ENCODE results near the gene SRP9. TPM values are rescaled to one million over a fixed set of nuclear protein-coding genes. Genes with fewer than 3 reads are reported as not detected.

Gene SRP9
- total and polyA plus RNA-seq, 2 experiments from 2014 or later = 640 to 728 TPM

- no peak for TF ChIP-seq ZNF462 (CRISPR knock-in tag; IDR thresholded peaks at IDR 0.05)
- TF ChIP-seq STAT1 (IDR thresholded peaks at IDR 0.05; ENCODE audit: unreplicated experiment) = no peak
- no peak for TF ChIP-seq EZH2 (IDR thresholded peaks at IDR 0.05; ENCODE audit: low read depth, unreplicated experiment)
- no peak for TF ChIP-seq ZNF331 (CRISPR knock-in tag; IDR thresholded peaks at IDR 0.05; ENCODE audit: low read depth)
- TF ChIP-seq EZH2phosphoT487 (IDR thresholded peaks at IDR 0.05; ENCODE audit: unreplicated experiment) = no peak
- no peak for TF ChIP-seq CTCF (conservative IDR thresholded peaks at IDR 0.05; ENCODE audit: low read depth in 2 of 2)
- TF ChIP-seq, protein P1, sequence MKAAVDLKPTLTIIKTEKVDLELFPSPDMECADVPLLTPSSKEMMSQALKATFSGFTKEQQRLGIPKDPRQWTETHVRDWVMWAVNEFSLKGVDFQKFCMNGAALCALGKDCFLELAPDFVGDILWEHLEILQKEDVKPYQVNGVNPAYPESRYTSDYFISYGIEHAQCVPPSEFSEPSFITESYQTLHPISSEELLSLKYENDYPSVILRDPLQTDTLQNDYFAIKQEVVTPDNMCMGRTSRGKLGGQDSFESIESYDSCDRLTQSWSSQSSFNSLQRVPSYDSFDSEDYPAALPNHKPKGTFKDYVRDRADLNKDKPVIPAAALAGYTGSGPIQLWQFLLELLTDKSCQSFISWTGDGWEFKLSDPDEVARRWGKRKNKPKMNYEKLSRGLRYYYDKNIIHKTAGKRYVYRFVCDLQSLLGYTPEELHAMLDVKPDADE (IDR thresholded peaks at IDR 0.05) = no peak
- no peak for TF ChIP-seq ZNF114 (CRISPR knock-in tag; IDR thresholded peaks at IDR 0.05)
- TF ChIP-seq NANOG (IDR thresholded peaks at IDR 0.05; ENCODE audit: borderline replicate concordance) = no peak
- no peak for TF ChIP-seq JUNB (IDR thresholded peaks at IDR 0.05; ENCODE audit: unreplicated experiment)
- TF ChIP-seq, protein P2, sequence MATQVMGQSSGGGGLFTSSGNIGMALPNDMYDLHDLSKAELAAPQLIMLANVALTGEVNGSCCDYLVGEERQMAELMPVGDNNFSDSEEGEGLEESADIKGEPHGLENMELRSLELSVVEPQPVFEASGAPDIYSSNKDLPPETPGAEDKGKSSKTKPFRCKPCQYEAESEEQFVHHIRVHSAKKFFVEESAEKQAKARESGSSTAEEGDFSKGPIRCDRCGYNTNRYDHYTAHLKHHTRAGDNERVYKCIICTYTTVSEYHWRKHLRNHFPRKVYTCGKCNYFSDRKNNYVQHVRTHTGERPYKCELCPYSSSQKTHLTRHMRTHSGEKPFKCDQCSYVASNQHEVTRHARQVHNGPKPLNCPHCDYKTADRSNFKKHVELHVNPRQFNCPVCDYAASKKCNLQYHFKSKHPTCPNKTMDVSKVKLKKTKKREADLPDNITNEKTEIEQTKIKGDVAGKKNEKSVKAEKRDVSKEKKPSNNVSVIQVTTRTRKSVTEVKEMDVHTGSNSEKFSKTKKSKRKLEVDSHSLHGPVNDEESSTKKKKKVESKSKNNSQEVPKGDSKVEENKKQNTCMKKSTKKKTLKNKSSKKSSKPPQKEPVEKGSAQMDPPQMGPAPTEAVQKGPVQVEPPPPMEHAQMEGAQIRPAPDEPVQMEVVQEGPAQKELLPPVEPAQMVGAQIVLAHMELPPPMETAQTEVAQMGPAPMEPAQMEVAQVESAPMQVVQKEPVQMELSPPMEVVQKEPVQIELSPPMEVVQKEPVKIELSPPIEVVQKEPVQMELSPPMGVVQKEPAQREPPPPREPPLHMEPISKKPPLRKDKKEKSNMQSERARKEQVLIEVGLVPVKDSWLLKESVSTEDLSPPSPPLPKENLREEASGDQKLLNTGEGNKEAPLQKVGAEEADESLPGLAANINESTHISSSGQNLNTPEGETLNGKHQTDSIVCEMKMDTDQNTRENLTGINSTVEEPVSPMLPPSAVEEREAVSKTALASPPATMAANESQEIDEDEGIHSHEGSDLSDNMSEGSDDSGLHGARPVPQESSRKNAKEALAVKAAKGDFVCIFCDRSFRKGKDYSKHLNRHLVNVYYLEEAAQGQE (IDR thresholded peaks at IDR 0.05; ENCODE audit: unreplicated experiment) = no peak
- TF ChIP-seq POLR2AphosphoS5 (IDR thresholded peaks at IDR 0.05; ENCODE audit: low read depth) = no peak
- no peak for TF ChIP-seq CREB1 (CRISPR knock-in tag; IDR thresholded peaks at IDR 0.05; ENCODE audit: low read depth)
- no peak overlapping the region for H3K4me3 ChIP-seq
- H3F3A ChIP-seq (replicated peaks; ENCODE audit: low read depth) = no peaks in the 10 kb centered on the region
- no peaks in the 10 kb centered on the region for H3K9me2 ChIP-seq (ENCODE audit: insufficient read depth)
- Mint-ChIP-seq H3K4me1 (peaks cover 9% of the 10 kb centered on the region), H3K4me3 (no peak overlapping the region), H3K27me3 (ENCODE audit: insufficient read depth, low read depth, poor library complexity) (peaks cover 4% of the 10 kb centered on the region), H3K27ac (no peak overlapping the region), H3K36me3 (ENCODE audit: low read depth) (no peaks in the 10 kb centered on the region), H3K9me3 (no peaks in the 10 kb centered on the region)
- peaks cover 16% of the 10 kb centered on the region for H3K27me3 ChIP-seq (ENCODE audit: insufficient read depth)
- H3K36me3 ChIP-seq (ENCODE audit: insufficient read depth) = no peaks in the 10 kb centered on the region
- no peaks in the 10 kb centered on the region for H3K79me2 ChIP-seq (replicated peaks; ENCODE audit: insufficient read depth)
- ATAC-seq (no peak), DNase-seq (ENCODE audit: low spot score) (no peak)
- no peak overlapping the region for H2AFZ ChIP-seq
- no peak overlapping the region for H3K4me2 ChIP-seq
- H3K4me1 ChIP-seq (ENCODE audit: insufficient read depth) = no peaks in the 10 kb centered on the region
- no peak overlapping the region for H3K27ac ChIP-seq (ENCODE audit: low read depth)
- H4K20me1 ChIP-seq (replicated peaks; ENCODE audit: insufficient read depth) = no peaks in the 10 kb centered on the region
Observed at GRCh38 chr1:225738763-225739162, 38.9 kb upstream of the SRP9 start.

Measured in GM23338 (cell line).